GM12878 (cell line): ENCODE data around the gene ZCCHC3. TPM values are rescaled to one million over a fixed set of nuclear protein-coding genes. Genes with fewer than 3 reads are reported as not detected.

Experiments used
- DPF2 ChIP-seq: fragments of 450-650 bp; IDR thresholded peaks from 2 replicates; pipeline ENCODE4 v1.6.1; 2017; ENCODE audit warnings: mild to moderate bottlenecking
- FOXK2 ChIP-seq: fragments of 450-650 bp; IDR thresholded peaks from 2 replicates; pipeline ENCODE4 v1.6.1; 2017; ENCODE audit warnings: mild to moderate bottlenecking, moderate library complexity
- MXI1 ChIP-seq: fragments of 150-350 bp; IDR thresholded peaks from 2 replicates; pipeline ENCODE4 v1.6.1; 2011; ENCODE audit warnings: low read depth, mild to moderate bottlenecking, inconsistent platforms, low read length, improper control_type of control experiment
- NKRF ChIP-seq: fragments of 450-650 bp; conservative IDR thresholded peaks from 2 replicates; pipeline ENCODE4 v1.6.1; 2017; ENCODE audit warnings: mild to moderate bottlenecking, moderate library complexity
- RBBP5 ChIP-seq: fragments of 200-600 bp; sonication (generic); conservative IDR thresholded peaks from 2 replicates; pipeline ENCODE4 v1.6.1; 2016
- SREBF1 ChIP-seq: IDR thresholded peaks from 2 replicates; pipeline ENCODE4 v1.6.1; 2012; ENCODE audit warnings: mild to moderate bottlenecking, low read length
- ZBTB33 ChIP-seq: fragments of 450-650 bp; IDR thresholded peaks from 2 replicates; pipeline ENCODE4 v1.6.1; 2017; ENCODE audit warnings: mild to moderate bottlenecking
- ZNF24 ChIP-seq: fragments of 450-650 bp; IDR thresholded peaks from 2 replicates; pipeline ENCODE4 v1.6.1; 2017; ENCODE audit warnings: antibody characterized with exemption, mild to moderate bottlenecking
- polyA plus RNA-seq, 11 experiments: library from polyadenylated mRNA; depleted of rRNA in 4 of 11; unstranded in 6 of 11; stranded (reverse) in 5 of 11; fragments of >200 nt; fragmentation: Nextera tagmentation in 4 of 11; fragmentation: Illumina TruSeq in 1 of 11; extraction: Ambion mirVana in 4 of 11; extraction: Trizol in 1 of 11; gene quantifications; 1 replicate in 1 of 11; 2 replicates in 10 of 11; pipeline versions ENCODE4 v1.2.1 to v1.2.3, GENCODE V29; 2011 to 2016; ENCODE audit warnings: inconsistent platforms in 2 of 11, missing spikeins in 2 of 11, low read depth in 1 of 11
- total RNA-seq, 4 experiments: library from RNA; depleted of rRNA in 3 of 4; stranded (reverse); fragments of >200 nt in 3 of 4; fragmentation: Illumina TruSeq in 1 of 4; extraction: Trizol in 1 of 4; gene quantifications; 2 replicates each; pipeline versions ENCODE4 v1.2.1 to v1.2.3, GENCODE V29; 2013 to 2021
- TF ChIP-seq, protein P1 (sequence below): fragments of 150-350 bp; IDR thresholded peaks from 2 replicates; pipeline ENCODE4 v1.6.1; 2016; ENCODE audit warnings: low read depth, low read length

Gene ZCCHC3
- total and polyA plus RNA-seq, 10 of the 15 experiments (the other 5 are each of a cell fraction or from before 2014, with no cell fraction given), result 5.3 to 36.1 (median 17.2) TPM

- TF ChIP-seq NKRF, result peak; percentile 44; the same call in 1 of the 2 replicates
- peak; percentile 11; the same call in 1 of the 2 replicates for TF ChIP-seq ZNF24
- TF ChIP-seq DPF2, result peak; percentile 40; the same call in 1 of the 2 replicates
- TF ChIP-seq SREBF1, result no peak
- no peak for TF ChIP-seq FOXK2
- no peak for TF ChIP-seq ZBTB33
- peak; percentile 65; the same call in 1 of the 2 replicates for TF ChIP-seq MXI1
- TF ChIP-seq, protein P1, sequence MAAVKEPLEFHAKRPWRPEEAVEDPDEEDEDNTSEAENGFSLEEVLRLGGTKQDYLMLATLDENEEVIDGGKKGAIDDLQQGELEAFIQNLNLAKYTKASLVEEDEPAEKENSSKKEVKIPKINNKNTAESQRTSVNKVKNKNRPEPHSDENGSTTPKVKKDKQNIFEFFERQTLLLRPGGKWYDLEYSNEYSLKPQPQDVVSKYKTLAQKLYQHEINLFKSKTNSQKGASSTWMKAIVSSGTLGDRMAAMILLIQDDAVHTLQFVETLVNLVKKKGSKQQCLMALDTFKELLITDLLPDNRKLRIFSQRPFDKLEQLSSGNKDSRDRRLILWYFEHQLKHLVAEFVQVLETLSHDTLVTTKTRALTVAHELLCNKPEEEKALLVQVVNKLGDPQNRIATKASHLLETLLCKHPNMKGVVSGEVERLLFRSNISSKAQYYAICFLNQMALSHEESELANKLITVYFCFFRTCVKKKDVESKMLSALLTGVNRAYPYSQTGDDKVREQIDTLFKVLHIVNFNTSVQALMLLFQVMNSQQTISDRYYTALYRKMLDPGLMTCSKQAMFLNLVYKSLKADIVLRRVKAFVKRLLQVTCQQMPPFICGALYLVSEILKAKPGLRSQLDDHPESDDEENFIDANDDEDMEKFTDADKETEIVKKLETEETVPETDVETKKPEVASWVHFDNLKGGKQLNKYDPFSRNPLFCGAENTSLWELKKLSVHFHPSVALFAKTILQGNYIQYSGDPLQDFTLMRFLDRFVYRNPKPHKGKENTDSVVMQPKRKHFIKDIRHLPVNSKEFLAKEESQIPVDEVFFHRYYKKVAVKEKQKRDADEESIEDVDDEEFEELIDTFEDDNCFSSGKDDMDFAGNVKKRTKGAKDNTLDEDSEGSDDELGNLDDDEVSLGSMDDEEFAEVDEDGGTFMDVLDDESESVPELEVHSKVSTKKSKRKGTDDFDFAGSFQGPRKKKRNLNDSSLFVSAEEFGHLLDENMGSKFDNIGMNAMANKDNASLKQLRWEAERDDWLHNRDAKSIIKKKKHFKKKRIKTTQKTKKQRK, result no peak
- no peak for TF ChIP-seq RBBP5
Measured at GRCh38 chr20:325889-326644, 28.7 kb downstream of the ZCCHC3 start (continued).
